WTC11 (cell line): Measurements from ENCODE around the gene CELSR1. TPM values are rescaled to one million over a fixed set of nuclear protein-coding genes. Genes with fewer than 3 reads are reported as not detected.

ENCODE experiments used
- ATAC-seq: fragments of 200-7000 bp; cut with Tn5 transposase; 2 replicates; pipeline ENCODE4 v1.10.0; 2021; ENCODE audit warnings: mild to moderate bottlenecking, moderate library complexity
- CTCF ChIA-PET: fragments of 300-600 bp; sonication (Branson Sonifier 250); formaldehyde crosslinking; loops from one replicate; lab custom pipeline; 2021; ENCODE audit warnings: antibody characterized with exemption; lab: Charles Lee
- POLR2A ChIA-PET: fragments of 350-600 bp; sonication (Branson Sonifier 250); formaldehyde crosslinking; loops from one replicate; lab custom pipeline; 2021; ENCODE audit warnings: antibody characterized with exemption; lab: Charles Lee
- DNase-seq: peaks from one replicate; pipeline ENCODE4 v3.0.0; 2021; ENCODE audit warnings: low spot score
- H3K27ac Mint-ChIP-seq: 2 replicates; pipeline ENCODE4 v1.8.0; 2021; ENCODE audit warnings: mixed read lengths
- H3K27me3 Mint-ChIP-seq: 2 replicates; pipeline ENCODE4 v1.8.0; 2021; ENCODE audit warnings: low read depth, mild to moderate bottlenecking, moderate library complexity, mixed read lengths
- H3K36me3 Mint-ChIP-seq: 2 replicates; pipeline ENCODE4 v1.8.0; 2021; ENCODE audit warnings: mixed read lengths
- H3K4me1 Mint-ChIP-seq: 2 replicates; pipeline ENCODE4 v1.8.0; 2022; ENCODE audit warnings: mixed read lengths
- H3K4me3 Mint-ChIP-seq: 2 replicates; pipeline ENCODE4 v1.8.0; 2021; ENCODE audit warnings: mild to moderate bottlenecking, moderate library complexity, mixed read lengths
- H3K9me3 Mint-ChIP-seq: 2 replicates; pipeline ENCODE4 v1.8.0; 2021; ENCODE audit warnings: mixed read lengths
- ELF4 ChIP-seq: sonication (generic); formaldehyde crosslinking; IDR thresholded peaks from 2 replicates; pipeline ENCODE4 v1.8.1; 2022; ENCODE audit warnings: low read depth, mild to moderate bottlenecking, moderate library complexity, missing genetic modification reagents
- ESRRA ChIP-seq: sonication (generic); formaldehyde crosslinking; IDR thresholded peaks from 2 replicates; pipeline ENCODE4 v1.8.1; 2022; ENCODE audit warnings: mild to moderate bottlenecking, missing genetic modification reagents, borderline replicate concordance
- MYBL2 ChIP-seq: sonication (generic); formaldehyde crosslinking; IDR thresholded peaks from 2 replicates; pipeline ENCODE4 v1.8.1; 2023; ENCODE audit warnings: mild to moderate bottlenecking, moderate library complexity, missing genetic modification reagents
- NFE2L1 ChIP-seq: sonication (generic); formaldehyde crosslinking; IDR thresholded peaks from 2 replicates; pipeline ENCODE4 v1.8.1; 2023; ENCODE audit warnings: missing genetic modification reagents
- NR1H2 ChIP-seq: sonication (generic); formaldehyde crosslinking; IDR thresholded peaks from 2 replicates; pipeline ENCODE4 v1.9.0; 2021; ENCODE audit warnings: mild to moderate bottlenecking, moderate library complexity, missing genetic modification reagents
- ZNF396 ChIP-seq: fragments of 250-450 bp; sonication (Bioruptor Pico); IDR thresholded peaks from 2 replicates; pipeline ENCODE4 v1.8.0; 2021; ENCODE audit warnings: mild to moderate bottlenecking, moderate library complexity, borderline replicate concordance
- ZNF671 ChIP-seq: fragments of 250-450 bp; sonication (Bioruptor Pico); IDR thresholded peaks from 2 replicates; pipeline ENCODE4 v1.8.0; 2021; ENCODE audit warnings: mild to moderate bottlenecking
- total RNA-seq: library from RNA; stranded (reverse); gene quantifications from 3 replicates; pipeline ENCODE4 v1.2.3, GENCODE V29; 2021
- TF ChIP-seq, protein P1 (sequence below): fragments of 250-450 bp; sonication (Bioruptor Pico); IDR thresholded peaks from 2 replicates; pipeline ENCODE4 v1.8.0; 2021; ENCODE audit warnings: mild to moderate bottlenecking
- TF ChIP-seq, protein P2 (sequence below): sonication (generic); formaldehyde crosslinking; conservative IDR thresholded peaks from 2 replicates; pipeline ENCODE4 v1.8.1; 2022; ENCODE audit warnings: mild to moderate bottlenecking, missing genetic modification reagents
- TF ChIP-seq, protein P3 (sequence below): fragments of 200-600 bp; IDR thresholded peaks from 2 replicates; pipeline ENCODE4 v1.8.0; 2022; ENCODE audit warnings: antibody characterized with exemption
- TF ChIP-seq, protein P4 (sequence below): fragments of 250-450 bp; sonication (Bioruptor Pico); IDR thresholded peaks from 2 replicates; pipeline ENCODE4 v1.9.0; 2021; ENCODE audit warnings: mild to moderate bottlenecking, borderline replicate concordance
- TF ChIP-seq, protein P5 (sequence below): sonication (generic); formaldehyde crosslinking; IDR thresholded peaks from 2 replicates; pipeline ENCODE4 v1.8.0; 2023; ENCODE audit warnings: missing genetic modification reagents
- TF ChIP-seq, protein P6 (sequence below): sonication (generic); formaldehyde crosslinking; IDR thresholded peaks from 2 replicates; pipeline ENCODE4 v1.8.0; 2022; ENCODE audit warnings: mild to moderate bottlenecking, missing genetic modification reagents
- TF ChIP-seq, protein P7 (sequence below): sonication (generic); formaldehyde crosslinking; IDR thresholded peaks from 2 replicates; pipeline ENCODE4 v1.8.0; 2023; ENCODE audit warnings: mild to moderate bottlenecking, missing genetic modification reagents

CELSR1 gene
- total RNA-seq, 1 experiment from 2014 or later = 16.8 TPM

DNA sequence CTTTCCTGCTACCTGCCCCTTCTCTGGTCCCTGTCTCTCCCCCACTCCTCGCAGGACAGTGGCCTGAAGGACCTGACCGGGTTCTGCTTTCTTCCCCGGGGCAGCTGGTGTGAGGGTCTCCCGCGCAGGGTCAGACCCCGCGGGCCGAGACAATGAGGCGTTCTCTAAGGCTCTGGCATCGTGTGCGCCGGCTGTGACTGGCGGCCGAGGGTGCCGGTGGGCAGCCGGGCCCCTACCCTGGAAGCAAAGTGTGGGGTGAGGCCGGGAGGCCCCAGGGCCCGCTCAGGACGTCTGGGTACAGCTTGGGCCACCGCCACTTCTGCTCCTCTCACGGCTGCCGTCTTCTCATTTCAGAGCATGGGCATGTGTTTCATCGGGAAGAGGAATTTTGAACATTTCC is 185.7 kb downstream of the CELSR1 start:
- Mint-ChIP-seq H3K36me3 (peaks cover 60% of the 10 kb centered on the region), H3K9me3 (no peaks in the 10 kb centered on the region), H3K27ac (no peak overlapping the region), H3K4me1 (no peaks in the 10 kb centered on the region), H3K4me3 (no peak overlapping the region), H3K27me3 (no peaks in the 10 kb centered on the region)
- TF ChIP-seq, protein P1, sequence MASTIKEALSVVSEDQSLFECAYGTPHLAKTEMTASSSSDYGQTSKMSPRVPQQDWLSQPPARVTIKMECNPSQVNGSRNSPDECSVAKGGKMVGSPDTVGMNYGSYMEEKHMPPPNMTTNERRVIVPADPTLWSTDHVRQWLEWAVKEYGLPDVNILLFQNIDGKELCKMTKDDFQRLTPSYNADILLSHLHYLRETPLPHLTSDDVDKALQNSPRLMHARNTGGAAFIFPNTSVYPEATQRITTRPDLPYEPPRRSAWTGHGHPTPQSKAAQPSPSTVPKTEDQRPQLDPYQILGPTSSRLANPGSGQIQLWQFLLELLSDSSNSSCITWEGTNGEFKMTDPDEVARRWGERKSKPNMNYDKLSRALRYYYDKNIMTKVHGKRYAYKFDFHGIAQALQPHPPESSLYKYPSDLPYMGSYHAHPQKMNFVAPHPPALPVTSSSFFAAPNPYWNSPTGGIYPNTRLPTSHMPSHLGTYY (CRISPR knock-in tag) = no peak
- no peak for TF ChIP-seq ZNF396 (CRISPR knock-in tag)
- TF ChIP-seq NFE2L1 (CRISPR knock-in tag) = no peak
- TF ChIP-seq, protein P2, sequence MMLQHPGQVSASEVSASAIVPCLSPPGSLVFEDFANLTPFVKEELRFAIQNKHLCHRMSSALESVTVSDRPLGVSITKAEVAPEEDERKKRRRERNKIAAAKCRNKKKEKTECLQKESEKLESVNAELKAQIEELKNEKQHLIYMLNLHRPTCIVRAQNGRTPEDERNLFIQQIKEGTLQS (CRISPR knock-in tag) = no peak
- TF ChIP-seq, protein P3, sequence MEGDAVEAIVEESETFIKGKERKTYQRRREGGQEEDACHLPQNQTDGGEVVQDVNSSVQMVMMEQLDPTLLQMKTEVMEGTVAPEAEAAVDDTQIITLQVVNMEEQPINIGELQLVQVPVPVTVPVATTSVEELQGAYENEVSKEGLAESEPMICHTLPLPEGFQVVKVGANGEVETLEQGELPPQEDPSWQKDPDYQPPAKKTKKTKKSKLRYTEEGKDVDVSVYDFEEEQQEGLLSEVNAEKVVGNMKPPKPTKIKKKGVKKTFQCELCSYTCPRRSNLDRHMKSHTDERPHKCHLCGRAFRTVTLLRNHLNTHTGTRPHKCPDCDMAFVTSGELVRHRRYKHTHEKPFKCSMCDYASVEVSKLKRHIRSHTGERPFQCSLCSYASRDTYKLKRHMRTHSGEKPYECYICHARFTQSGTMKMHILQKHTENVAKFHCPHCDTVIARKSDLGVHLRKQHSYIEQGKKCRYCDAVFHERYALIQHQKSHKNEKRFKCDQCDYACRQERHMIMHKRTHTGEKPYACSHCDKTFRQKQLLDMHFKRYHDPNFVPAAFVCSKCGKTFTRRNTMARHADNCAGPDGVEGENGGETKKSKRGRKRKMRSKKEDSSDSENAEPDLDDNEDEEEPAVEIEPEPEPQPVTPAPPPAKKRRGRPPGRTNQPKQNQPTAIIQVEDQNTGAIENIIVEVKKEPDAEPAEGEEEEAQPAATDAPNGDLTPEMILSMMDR = no peak
- TF ChIP-seq, protein P4, sequence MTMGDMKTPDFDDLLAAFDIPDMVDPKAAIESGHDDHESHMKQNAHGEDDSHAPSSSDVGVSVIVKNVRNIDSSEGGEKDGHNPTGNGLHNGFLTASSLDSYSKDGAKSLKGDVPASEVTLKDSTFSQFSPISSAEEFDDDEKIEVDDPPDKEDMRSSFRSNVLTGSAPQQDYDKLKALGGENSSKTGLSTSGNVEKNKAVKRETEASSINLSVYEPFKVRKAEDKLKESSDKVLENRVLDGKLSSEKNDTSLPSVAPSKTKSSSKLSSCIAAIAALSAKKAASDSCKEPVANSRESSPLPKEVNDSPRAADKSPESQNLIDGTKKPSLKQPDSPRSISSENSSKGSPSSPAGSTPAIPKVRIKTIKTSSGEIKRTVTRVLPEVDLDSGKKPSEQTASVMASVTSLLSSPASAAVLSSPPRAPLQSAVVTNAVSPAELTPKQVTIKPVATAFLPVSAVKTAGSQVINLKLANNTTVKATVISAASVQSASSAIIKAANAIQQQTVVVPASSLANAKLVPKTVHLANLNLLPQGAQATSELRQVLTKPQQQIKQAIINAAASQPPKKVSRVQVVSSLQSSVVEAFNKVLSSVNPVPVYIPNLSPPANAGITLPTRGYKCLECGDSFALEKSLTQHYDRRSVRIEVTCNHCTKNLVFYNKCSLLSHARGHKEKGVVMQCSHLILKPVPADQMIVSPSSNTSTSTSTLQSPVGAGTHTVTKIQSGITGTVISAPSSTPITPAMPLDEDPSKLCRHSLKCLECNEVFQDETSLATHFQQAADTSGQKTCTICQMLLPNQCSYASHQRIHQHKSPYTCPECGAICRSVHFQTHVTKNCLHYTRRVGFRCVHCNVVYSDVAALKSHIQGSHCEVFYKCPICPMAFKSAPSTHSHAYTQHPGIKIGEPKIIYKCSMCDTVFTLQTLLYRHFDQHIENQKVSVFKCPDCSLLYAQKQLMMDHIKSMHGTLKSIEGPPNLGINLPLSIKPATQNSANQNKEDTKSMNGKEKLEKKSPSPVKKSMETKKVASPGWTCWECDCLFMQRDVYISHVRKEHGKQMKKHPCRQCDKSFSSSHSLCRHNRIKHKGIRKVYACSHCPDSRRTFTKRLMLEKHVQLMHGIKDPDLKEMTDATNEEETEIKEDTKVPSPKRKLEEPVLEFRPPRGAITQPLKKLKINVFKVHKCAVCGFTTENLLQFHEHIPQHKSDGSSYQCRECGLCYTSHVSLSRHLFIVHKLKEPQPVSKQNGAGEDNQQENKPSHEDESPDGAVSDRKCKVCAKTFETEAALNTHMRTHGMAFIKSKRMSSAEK = no peak
- no peak for TF ChIP-seq ELF4 (CRISPR knock-in tag)
- no peak for TF ChIP-seq ZNF671 (CRISPR knock-in tag)
- TF ChIP-seq NR1H2 (CRISPR knock-in tag) = no peak
- TF ChIP-seq, protein P5, sequence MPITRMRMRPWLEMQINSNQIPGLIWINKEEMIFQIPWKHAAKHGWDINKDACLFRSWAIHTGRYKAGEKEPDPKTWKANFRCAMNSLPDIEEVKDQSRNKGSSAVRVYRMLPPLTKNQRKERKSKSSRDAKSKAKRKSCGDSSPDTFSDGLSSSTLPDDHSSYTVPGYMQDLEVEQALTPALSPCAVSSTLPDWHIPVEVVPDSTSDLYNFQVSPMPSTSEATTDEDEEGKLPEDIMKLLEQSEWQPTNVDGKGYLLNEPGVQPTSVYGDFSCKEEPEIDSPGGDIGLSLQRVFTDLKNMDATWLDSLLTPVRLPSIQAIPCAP (CRISPR knock-in tag) = no peak
- TF ChIP-seq, protein P6, sequence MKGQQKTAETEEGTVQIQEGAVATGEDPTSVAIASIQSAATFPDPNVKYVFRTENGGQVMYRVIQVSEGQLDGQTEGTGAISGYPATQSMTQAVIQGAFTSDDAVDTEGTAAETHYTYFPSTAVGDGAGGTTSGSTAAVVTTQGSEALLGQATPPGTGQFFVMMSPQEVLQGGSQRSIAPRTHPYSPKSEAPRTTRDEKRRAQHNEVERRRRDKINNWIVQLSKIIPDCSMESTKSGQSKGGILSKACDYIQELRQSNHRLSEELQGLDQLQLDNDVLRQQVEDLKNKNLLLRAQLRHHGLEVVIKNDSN (CRISPR knock-in tag) = no peak
- TF ChIP-seq, protein P7, sequence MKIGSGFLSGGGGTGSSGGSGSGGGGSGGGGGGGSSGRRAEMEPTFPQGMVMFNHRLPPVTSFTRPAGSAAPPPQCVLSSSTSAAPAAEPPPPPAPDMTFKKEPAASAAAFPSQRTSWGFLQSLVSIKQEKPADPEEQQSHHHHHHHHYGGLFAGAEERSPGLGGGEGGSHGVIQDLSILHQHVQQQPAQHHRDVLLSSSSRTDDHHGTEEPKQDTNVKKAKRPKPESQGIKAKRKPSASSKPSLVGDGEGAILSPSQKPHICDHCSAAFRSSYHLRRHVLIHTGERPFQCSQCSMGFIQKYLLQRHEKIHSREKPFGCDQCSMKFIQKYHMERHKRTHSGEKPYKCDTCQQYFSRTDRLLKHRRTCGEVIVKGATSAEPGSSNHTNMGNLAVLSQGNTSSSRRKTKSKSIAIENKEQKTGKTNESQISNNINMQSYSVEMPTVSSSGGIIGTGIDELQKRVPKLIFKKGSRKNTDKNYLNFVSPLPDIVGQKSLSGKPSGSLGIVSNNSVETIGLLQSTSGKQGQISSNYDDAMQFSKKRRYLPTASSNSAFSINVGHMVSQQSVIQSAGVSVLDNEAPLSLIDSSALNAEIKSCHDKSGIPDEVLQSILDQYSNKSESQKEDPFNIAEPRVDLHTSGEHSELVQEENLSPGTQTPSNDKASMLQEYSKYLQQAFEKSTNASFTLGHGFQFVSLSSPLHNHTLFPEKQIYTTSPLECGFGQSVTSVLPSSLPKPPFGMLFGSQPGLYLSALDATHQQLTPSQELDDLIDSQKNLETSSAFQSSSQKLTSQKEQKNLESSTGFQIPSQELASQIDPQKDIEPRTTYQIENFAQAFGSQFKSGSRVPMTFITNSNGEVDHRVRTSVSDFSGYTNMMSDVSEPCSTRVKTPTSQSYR = no peak
- no peak for TF ChIP-seq MYBL2 (CRISPR knock-in tag)
- no peak for TF ChIP-seq ESRRA (CRISPR knock-in tag)
- CTCF ChIA-PET = interaction anchor here (3.1 kb wide), 1 partner anchor 16 kb away, joined by 15 read pairs; no protein-coding TSS in a partner anchor
- no peak for DNase-seq
- ATAC-seq = no peak
- POLR2A ChIA-PET = no interaction called here
